ENCODE measurements around the gene LRP1B. TPM values are rescaled to one million over a fixed set of nuclear protein-coding genes. Genes with fewer than 3 reads are reported as not detected.

The LRP1B gene
- total RNA-seq, 2 donors from 2014 or later = 0.91 to 1.2 TPM

DNA sequence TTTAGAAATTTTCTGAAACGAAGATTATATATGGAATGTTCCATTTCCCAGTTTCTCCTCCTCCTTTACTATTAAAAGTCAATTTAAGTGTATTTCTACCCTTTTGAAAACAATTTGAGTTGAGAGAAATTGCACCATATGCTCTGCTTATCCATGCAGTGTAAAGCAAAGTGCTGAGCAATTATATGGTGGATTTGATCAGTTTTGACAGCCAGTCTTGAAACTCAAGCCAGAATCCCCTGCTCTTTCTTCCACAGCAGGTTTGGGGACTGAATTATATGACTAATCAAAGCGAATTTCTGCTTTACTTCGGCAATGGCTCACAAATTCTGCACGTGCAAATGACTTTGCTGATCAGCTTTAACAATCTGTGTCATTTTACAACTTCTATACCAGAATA, 1183.6 kb downstream of the LRP1B start:
- no peaks in the 10 kb centered on the region for H3K4me1 ChIP-seq (replicated peaks)
- no peaks in the 10 kb centered on the region for H3K36me3 ChIP-seq
- WGBS = 82% methylated on average over 4 of the region's 4 CpGs
- no peaks in the 10 kb centered on the region for H3K27me3 ChIP-seq (replicated peaks; ENCODE audit: insufficient read depth)
- no peak for DNase-seq (ENCODE audit: low spot score)
- no peaks in the 10 kb centered on the region for H3K9me3 ChIP-seq
- no peak overlapping the region for H3K27ac ChIP-seq
- no peak overlapping the region for H3K4me3 ChIP-seq
- intact Hi-C loops (cut with DNase I) = no loop called here
- no peak for TF ChIP-seq POLR2A (IDR thresholded peaks at IDR 0.05)

- TF ChIP-seq POLR2A (IDR thresholded peaks at IDR 0.05) (no peak), POLR2AphosphoS5 (IDR thresholded peaks at IDR 0.05) (no peak), CTCF (IDR thresholded peaks at IDR 0.05) (no peak)
- Histone ChIP-seq H3K4me1 (replicated peaks) (no peaks in the 10 kb centered on the region), H3K27me3 (replicated peaks; ENCODE audit: insufficient read depth) (no peaks in the 10 kb centered on the region), H3K36me3 (no peaks in the 10 kb centered on the region), H3K27ac (no peak overlapping the region), H3K9me3 (no peaks in the 10 kb centered on the region), H3K4me3 (no peak overlapping the region)
- intact Hi-C loops (cut with DNase I) = no loop called here
- no peak for DNase-seq (ENCODE audit: low spot score)
Observed at GRCh38 chr2:140943867-140944266, 1186.9 kb downstream of the LRP1B start.

GRCh38 chr2:140942284-140942683, 1188.5 kb downstream of the LRP1B start:
- TF ChIP-seq POLR2AphosphoS5 (IDR thresholded peaks at IDR 0.05) = no peak
- no peak for TF ChIP-seq CTCF (IDR thresholded peaks at IDR 0.05)
- no peak for TF ChIP-seq POLR2A (IDR thresholded peaks at IDR 0.05)
- 87% methylated on average over 2 of the region's 2 CpGs for WGBS
- Histone ChIP-seq H3K27ac (no peak overlapping the region), H3K4me3 (no peak overlapping the region), H3K9me3 (no peaks in the 10 kb centered on the region), H3K4me1 (replicated peaks) (no peaks in the 10 kb centered on the region), H3K36me3 (no peaks in the 10 kb centered on the region), H3K27me3 (replicated peaks; ENCODE audit: insufficient read depth) (no peaks in the 10 kb centered on the region)
- intact Hi-C loops (cut with DNase I) = no loop called here
- no peak for DNase-seq (ENCODE audit: low spot score)

- H3K4me3 ChIP-seq = no peak overlapping the region
- intact Hi-C loops (cut with DNase I) = no loop called here
- no peak overlapping the region for H3K27ac ChIP-seq
- no peaks in the 10 kb centered on the region for H3K27me3 ChIP-seq (replicated peaks; ENCODE audit: insufficient read depth)
- TF ChIP-seq CTCF (IDR thresholded peaks at IDR 0.05) (no peak), POLR2A (IDR thresholded peaks at IDR 0.05) (no peak), POLR2AphosphoS5 (IDR thresholded peaks at IDR 0.05) (no peak)
- no peaks in the 10 kb centered on the region for H3K36me3 ChIP-seq
- H3K9me3 ChIP-seq = no peaks in the 10 kb centered on the region
- DNase-seq (ENCODE audit: low spot score) = no peak
- 79% methylated on average over 5 of the region's 5 CpGs for WGBS
- H3K4me1 ChIP-seq (replicated peaks) = no peaks in the 10 kb centered on the region
Observed at GRCh38 chr2:140929849-140930248, 1201.0 kb downstream of the LRP1B start.

DNA sequence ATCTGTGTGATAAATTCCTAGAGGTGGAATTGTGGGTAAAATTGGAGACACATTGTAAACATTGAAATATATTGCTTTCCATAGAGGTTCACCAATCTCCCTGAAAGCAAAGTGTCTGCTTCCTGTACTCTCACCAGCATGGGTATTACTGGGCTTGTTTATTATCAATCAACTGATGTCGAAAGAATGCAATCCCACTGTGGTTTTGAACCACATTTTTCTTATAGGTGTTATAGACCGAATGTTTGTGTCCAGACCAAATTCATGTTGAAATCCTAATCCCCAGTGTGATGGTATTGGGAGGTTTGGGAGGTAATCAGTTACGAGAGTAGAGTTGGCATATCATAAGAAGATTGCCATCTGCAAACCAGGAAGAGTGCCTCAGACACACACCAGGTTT, 1212.4 kb downstream of the LRP1B start:
- Histone ChIP-seq H3K9me3 (no peaks in the 10 kb centered on the region), H3K4me1 (replicated peaks) (no peaks in the 10 kb centered on the region), H3K27me3 (replicated peaks; ENCODE audit: insufficient read depth) (peaks cover 3% of the 10 kb centered on the region), H3K27ac (no peak overlapping the region), H3K36me3 (no peaks in the 10 kb centered on the region), H3K4me3 (no peak overlapping the region)
- 93% methylated on average over 3 of the region's 3 CpGs for WGBS
- TF ChIP-seq POLR2AphosphoS5 (IDR thresholded peaks at IDR 0.05) (no peak), POLR2A (IDR thresholded peaks at IDR 0.05) (no peak), CTCF (IDR thresholded peaks at IDR 0.05) (no peak)
- intact Hi-C loops (cut with DNase I) = no loop called here
- DNase-seq (ENCODE audit: low spot score) = no peak
